ENCODE results near the gene RPL39. TPM values are rescaled to one million over a fixed set of nuclear protein-coding genes. Genes with fewer than 3 reads are reported as not detected.

RPL39 gene
- total RNA-seq (6,564 and 8,635 TPM in 2 replicates), polyA plus RNA-seq (647 and 687 TPM in 2 replicates)

GRCh38 chrX:119791437-119792231 is at the start of gene RPL39:
Gene RPL39 (minus strand): TSS chrX:119791630. CDS start chrX:119791576, 54 bp downstream.
- H3K27me3 ChIP-seq: no peaks in the 10 kb centered on the region
- peaks cover 37% of the 10 kb centered on the region for H4K20me1 ChIP-seq (ENCODE audit: insufficient read depth, poor library complexity, severe bottlenecking)
- peak within 1 kb of the TSS; percentile 38 for H3K4me3 ChIP-seq
- H2AFZ ChIP-seq: peak within 1 kb of the TSS; percentile 65
- peak within 1 kb of the TSS; percentile 92 for H3K27ac ChIP-seq
- H3K36me3 ChIP-seq (replicated peaks; ENCODE audit: insufficient read depth, low read depth): no peaks in the 10 kb centered on the region
- no peaks in the 10 kb centered on the region for H3K9me2 ChIP-seq (replicated peaks; ENCODE audit: insufficient read depth)
- 47% methylated on average over 57 of the region's 58 CpGs for WGBS (ENCODE audit: low lambda C conversion rate, missing lambda C conversion rate)
- DNase-seq (ENCODE audit: low spot score): peak; percentile 91
- H3K79me2 ChIP-seq: peaks cover 40% of the 10 kb centered on the region
- TF ChIP-seq EZH2 (IDR thresholded peaks at IDR 0.05; ENCODE audit: borderline replicate concordance) (no peak), CTCF (IDR thresholded peaks at IDR 0.05; ENCODE audit: poor library complexity) (no peak), EZH2phosphoT487 (IDR thresholded peaks at IDR 0.05; ENCODE audit: low read depth, severe bottlenecking, unreplicated experiment) (no peak)
- H3K4me1 ChIP-seq (ENCODE audit: insufficient read depth): no peaks in the 10 kb centered on the region
- H3K4me2 ChIP-seq: peak within 1 kb of the TSS; percentile 80
- H3K9me3 ChIP-seq (ENCODE audit: low read depth): no peaks in the 10 kb centered on the region

- 74% methylated on average over 3 of the region's 3 CpGs for WGBS (ENCODE audit: low lambda C conversion rate, missing lambda C conversion rate)
- H3K36me3 ChIP-seq (replicated peaks; ENCODE audit: insufficient read depth, low read depth): no peaks in the 10 kb centered on the region
Observed at GRCh38 chrX:119833905-119834304, 42.5 kb upstream of the RPL39 start.

GRCh38 chrX:119828446-119828845 is 37.0 kb upstream of the RPL39 start:
- no peaks in the 10 kb centered on the region for H3K27me3 ChIP-seq
- 91% methylated on average over 5 of the region's 5 CpGs for WGBS (ENCODE audit: low lambda C conversion rate, missing lambda C conversion rate)
- no peaks in the 10 kb centered on the region for H3K36me3 ChIP-seq (replicated peaks; ENCODE audit: insufficient read depth, low read depth)
- no peaks in the 10 kb centered on the region for H3K9me3 ChIP-seq (ENCODE audit: low read depth)
- no peak overlapping the region for H3K27ac ChIP-seq
- no peak overlapping the region for H2AFZ ChIP-seq
- H3K79me2 ChIP-seq: no peaks in the 10 kb centered on the region
- TF ChIP-seq EZH2 (IDR thresholded peaks at IDR 0.05; ENCODE audit: borderline replicate concordance) (no peak), EZH2phosphoT487 (IDR thresholded peaks at IDR 0.05; ENCODE audit: low read depth, severe bottlenecking, unreplicated experiment) (no peak), CTCF (IDR thresholded peaks at IDR 0.05; ENCODE audit: poor library complexity) (no peak)
- H3K4me1 ChIP-seq (ENCODE audit: insufficient read depth): no peaks in the 10 kb centered on the region
- no peak for DNase-seq (ENCODE audit: low spot score)
- H4K20me1 ChIP-seq (ENCODE audit: insufficient read depth, poor library complexity, severe bottlenecking): no peaks in the 10 kb centered on the region
- no peak overlapping the region for H3K4me2 ChIP-seq
- H3K4me3 ChIP-seq: no peak overlapping the region
- no peaks in the 10 kb centered on the region for H3K9me2 ChIP-seq (replicated peaks; ENCODE audit: insufficient read depth)

More at GRCh38 chrX:119833905-119834304, 42.5 kb upstream of the RPL39 start:
- no peaks in the 10 kb centered on the region for H3K4me1 ChIP-seq (ENCODE audit: insufficient read depth)
- no peak overlapping the region for H3K4me3 ChIP-seq
- no peaks in the 10 kb centered on the region for H4K20me1 ChIP-seq (ENCODE audit: insufficient read depth, poor library complexity, severe bottlenecking)
- H3K79me2 ChIP-seq: no peaks in the 10 kb centered on the region
- TF ChIP-seq EZH2 (IDR thresholded peaks at IDR 0.05; ENCODE audit: borderline replicate concordance): no peak
- no peak for TF ChIP-seq CTCF (IDR thresholded peaks at IDR 0.05; ENCODE audit: poor library complexity)
- no peak for TF ChIP-seq EZH2phosphoT487 (IDR thresholded peaks at IDR 0.05; ENCODE audit: low read depth, severe bottlenecking, unreplicated experiment)
- H3K27me3 ChIP-seq: no peaks in the 10 kb centered on the region
- H3K27ac ChIP-seq: no peak overlapping the region
- no peak overlapping the region for H2AFZ ChIP-seq
- no peak for DNase-seq (ENCODE audit: low spot score)
- no peak overlapping the region for H3K4me2 ChIP-seq
- no peaks in the 10 kb centered on the region for H3K9me3 ChIP-seq (ENCODE audit: low read depth)
- H3K9me2 ChIP-seq (replicated peaks; ENCODE audit: insufficient read depth): no peaks in the 10 kb centered on the region

Measured in hepatocyte (in vitro differentiated cells).